ENCODE measurements around the gene VRTN.
"Not testable (repeated sequence)": the region's sequence is repeated elsewhere in the genome, so short reads cannot be mapped to it uniquely, and the experiment has no call there.

Gene VRTN

GRCh38 chr14:74348241-74348734, at the start of gene VRTN:
Gene VRTN, plus strand, starts transcription at chr14:74348471. Its CDS starts 8,313 bp downstream, at chr14:74356784.
- DNase-seq: no peak

GRCh38 chr14:74299061-74299545, 49.2 kb upstream of the VRTN start:
- peak in 1 of 2 donors; percentile 12 for DNase-seq

GRCh38 chr14:74301594-74302151, 46.6 kb upstream of the VRTN start:
- no peak for DNase-seq

- DNase-seq: no peak
These were observed 46.1 kb upstream of the VRTN start for GRCh38 chr14:74302152-74302628.

- peak; percentile 89 to 91 for DNase-seq
These were observed 45.4 kb upstream of the VRTN start, which contains the start of gene ABCD4 for GRCh38 chr14:74302634-74303569. Gene ABCD4, minus strand, starts transcription at chr14:74302934. Its CDS starts 22 bp downstream, at chr14:74302912.

- DNase-seq: no peak
These were observed 39.6 kb upstream of the VRTN start for GRCh38 chr14:74308695-74309094.

GRCh38 chr14:74309125-74310022, 38.9 kb upstream of the VRTN start:
- DNase-seq: no peak

- no peak for DNase-seq
These were observed 36.1 kb upstream of the VRTN start for GRCh38 chr14:74312161-74312560.

GRCh38 chr14:74313601-74314000, 34.7 kb upstream of the VRTN start:
- DNase-seq: no peak

GRCh38 chr14:74314576-74314975, 33.7 kb upstream of the VRTN start:
- DNase-seq: no peak

GRCh38 chr14:74324931-74325361, 23.3 kb upstream of the VRTN start:
- no peak for DNase-seq

GRCh38 chr14:74325446-74325845, 22.8 kb upstream of the VRTN start:
- DNase-seq: no peak

- no peak for DNase-seq
These were observed 21.7 kb upstream of the VRTN start for GRCh38 chr14:74326369-74327152.

- DNase-seq: not testable (repeated sequence)
These were observed 18.2 kb upstream of the VRTN start for GRCh38 chr14:74329950-74330552.

- DNase-seq: no peak
These were observed 14.4 kb upstream of the VRTN start for GRCh38 chr14:74333909-74334308.

- DNase-seq: no peak
These were observed 1.9 kb upstream of the VRTN start for GRCh38 chr14:74346341-74346740.

GRCh38 chr14:74347097-74347794, 1.0 kb upstream of the VRTN start:
- DNase-seq: no peak

GRCh38 chr14:74347795-74348100, 523 bp upstream of the VRTN start:
- DNase-seq: no peak

GRCh38 chr14:74348735-74349463, 628 bp downstream of the VRTN start:
- DNase-seq: no peak

GRCh38 chr14:74349757-74350156, 1.5 kb downstream of the VRTN start:
- no peak for DNase-seq
